GM21723 (cell line): ENCODE measurements around the gene SLC7A5.
"Not testable (repeated sequence)": the region's sequence is repeated elsewhere in the genome, so short reads cannot be mapped to it uniquely, and the experiment has no call there.

Experiments used
- ATAC-seq: cut with Tn5 transposase; IDR thresholded peaks from one replicate; pipeline ENCODE4 v1.9.1; 2021; ENCODE audit warnings: mild to moderate bottlenecking, moderate library complexity; ENCODE audit not compliant: unreplicated experiment

The SLC7A5 gene

GRCh38 chr16:87835882-87836331 is 33.4 kb downstream of the SLC7A5 start:
- ATAC-seq = no peak

- ATAC-seq = no peak
Observed at GRCh38 chr16:87834668-87835473, 34.4 kb downstream of the SLC7A5 start.

- no peak for ATAC-seq
Observed at GRCh38 chr16:87834005-87834667, 35.2 kb downstream of the SLC7A5 start.

GRCh38 chr16:87833548-87833947 is 35.8 kb downstream of the SLC7A5 start:
- ATAC-seq = no peak

- ATAC-seq = no peak
Observed at GRCh38 chr16:87832741-87833502, 36.4 kb downstream of the SLC7A5 start.

GRCh38 chr16:87832137-87832527 is 37.2 kb downstream of the SLC7A5 start:
- no peak for ATAC-seq

- no peak for ATAC-seq
Observed at GRCh38 chr16:87831421-87832136, 37.7 kb downstream of the SLC7A5 start.

- no peak for ATAC-seq
Observed at GRCh38 chr16:87830673-87831420, 38.5 kb downstream of the SLC7A5 start.

GRCh38 chr16:87829988-87830672 is 39.2 kb downstream of the SLC7A5 start:
- ATAC-seq = no peak

GRCh38 chr16:87829622-87829980 is 39.7 kb downstream of the SLC7A5 start:
- no peak for ATAC-seq

- no peak for ATAC-seq
Observed at GRCh38 chr16:87828907-87829621, 40.2 kb downstream of the SLC7A5 start.

- ATAC-seq = no peak
Observed at GRCh38 chr16:87828071-87828906, 41.0 kb downstream of the SLC7A5 start.

- not testable (repeated sequence) for ATAC-seq
Observed at GRCh38 chr16:87827588-87827915, 41.8 kb downstream of the SLC7A5 start.

GRCh38 chr16:87826798-87827587 is 42.3 kb downstream of the SLC7A5 start:
- ATAC-seq = no peak

GRCh38 chr16:87826407-87826797 is 42.9 kb downstream of the SLC7A5 start:
- ATAC-seq = not testable (repeated sequence)

GRCh38 chr16:87825842-87826120 is 43.5 kb downstream of the SLC7A5 start:
- ATAC-seq = not testable (repeated sequence)

GRCh38 chr16:87824991-87825841 is 44.1 kb downstream of the SLC7A5 start:
- ATAC-seq = no peak
